ENCODE data around the gene HSPB7. TPM values are rescaled to one million over a fixed set of nuclear protein-coding genes. Genes with fewer than 3 reads are reported as not detected.

HSPB7 gene
- total and polyA plus RNA-seq, 2 experiments from 2014 or later, result 0.13 TPM; not detected in 1

GRCh38 chr1:15973772-15974171, 44.1 kb downstream of the HSPB7 start:
- Histone ChIP-seq H3K79me2 (replicated peaks; ENCODE audit: insufficient read depth) (peaks cover 23% of the 10 kb centered on the region), H3K9me2 (ENCODE audit: insufficient read depth) (no peaks in the 10 kb centered on the region), H3K4me1 (ENCODE audit: insufficient read depth) (peaks cover 8% of the 10 kb centered on the region), H3K36me3 (ENCODE audit: insufficient read depth) (no peaks in the 10 kb centered on the region; the same call in 1 of the 2 replicates), H3K4me2 (no peak overlapping the region), H3K27me3 (ENCODE audit: insufficient read depth) (no peaks in the 10 kb centered on the region), H3K27ac (ENCODE audit: low read depth) (no peak overlapping the region), H4K20me1 (replicated peaks; ENCODE audit: insufficient read depth) (no peaks in the 10 kb centered on the region), H3F3A (replicated peaks; ENCODE audit: low read depth) (peaks cover 6% of the 10 kb centered on the region; the same call in 1 of the 2 replicates), H2AFZ (no peak overlapping the region), H3K4me3 (no peak overlapping the region)
- Mint-ChIP-seq H3K27me3 (ENCODE audit: insufficient read depth, low read depth, poor library complexity) (peaks cover 3% of the 10 kb centered on the region), H3K27ac (no peak overlapping the region), H3K36me3 (ENCODE audit: low read depth) (peaks cover 32% of the 10 kb centered on the region), H3K9me3 (peaks cover 18% of the 10 kb centered on the region), H3K4me3 (no peak overlapping the region), H3K4me1 (peaks cover 13% of the 10 kb centered on the region)
- no peak for TF ChIP-seq JUNB (IDR thresholded peaks at IDR 0.05; ENCODE audit: unreplicated experiment)
- TF ChIP-seq ZNF462 (CRISPR knock-in tag; IDR thresholded peaks at IDR 0.05), result no peak
- no peak for TF ChIP-seq STAT1 (IDR thresholded peaks at IDR 0.05; ENCODE audit: unreplicated experiment)
- TF ChIP-seq, protein P1, sequence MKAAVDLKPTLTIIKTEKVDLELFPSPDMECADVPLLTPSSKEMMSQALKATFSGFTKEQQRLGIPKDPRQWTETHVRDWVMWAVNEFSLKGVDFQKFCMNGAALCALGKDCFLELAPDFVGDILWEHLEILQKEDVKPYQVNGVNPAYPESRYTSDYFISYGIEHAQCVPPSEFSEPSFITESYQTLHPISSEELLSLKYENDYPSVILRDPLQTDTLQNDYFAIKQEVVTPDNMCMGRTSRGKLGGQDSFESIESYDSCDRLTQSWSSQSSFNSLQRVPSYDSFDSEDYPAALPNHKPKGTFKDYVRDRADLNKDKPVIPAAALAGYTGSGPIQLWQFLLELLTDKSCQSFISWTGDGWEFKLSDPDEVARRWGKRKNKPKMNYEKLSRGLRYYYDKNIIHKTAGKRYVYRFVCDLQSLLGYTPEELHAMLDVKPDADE (IDR thresholded peaks at IDR 0.05), result no peak
- TF ChIP-seq, protein P2, sequence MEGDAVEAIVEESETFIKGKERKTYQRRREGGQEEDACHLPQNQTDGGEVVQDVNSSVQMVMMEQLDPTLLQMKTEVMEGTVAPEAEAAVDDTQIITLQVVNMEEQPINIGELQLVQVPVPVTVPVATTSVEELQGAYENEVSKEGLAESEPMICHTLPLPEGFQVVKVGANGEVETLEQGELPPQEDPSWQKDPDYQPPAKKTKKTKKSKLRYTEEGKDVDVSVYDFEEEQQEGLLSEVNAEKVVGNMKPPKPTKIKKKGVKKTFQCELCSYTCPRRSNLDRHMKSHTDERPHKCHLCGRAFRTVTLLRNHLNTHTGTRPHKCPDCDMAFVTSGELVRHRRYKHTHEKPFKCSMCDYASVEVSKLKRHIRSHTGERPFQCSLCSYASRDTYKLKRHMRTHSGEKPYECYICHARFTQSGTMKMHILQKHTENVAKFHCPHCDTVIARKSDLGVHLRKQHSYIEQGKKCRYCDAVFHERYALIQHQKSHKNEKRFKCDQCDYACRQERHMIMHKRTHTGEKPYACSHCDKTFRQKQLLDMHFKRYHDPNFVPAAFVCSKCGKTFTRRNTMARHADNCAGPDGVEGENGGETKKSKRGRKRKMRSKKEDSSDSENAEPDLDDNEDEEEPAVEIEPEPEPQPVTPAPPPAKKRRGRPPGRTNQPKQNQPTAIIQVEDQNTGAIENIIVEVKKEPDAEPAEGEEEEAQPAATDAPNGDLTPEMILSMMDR (conservative IDR thresholded peaks at IDR 0.05; ENCODE audit: low read depth in 2 of 2), result no peak
- no peak for TF ChIP-seq ZNF114 (CRISPR knock-in tag; IDR thresholded peaks at IDR 0.05)
- TF ChIP-seq EZH2phosphoT487 (IDR thresholded peaks at IDR 0.05; ENCODE audit: unreplicated experiment), result no peak
- ATAC-seq, result no peak
- DNase-seq (ENCODE audit: low spot score), result no peak
